GM10847 (cell line): ENCODE measurements around the gene CCNC.

Experiments
- POLR2A ChIP-seq: IDR thresholded peaks from 2 replicates; pipeline ENCODE4 v1.6.1; 2011; ENCODE audit not compliant: insufficient read length; ENCODE audit errors: extremely low read depth

Gene CCNC, protein sequence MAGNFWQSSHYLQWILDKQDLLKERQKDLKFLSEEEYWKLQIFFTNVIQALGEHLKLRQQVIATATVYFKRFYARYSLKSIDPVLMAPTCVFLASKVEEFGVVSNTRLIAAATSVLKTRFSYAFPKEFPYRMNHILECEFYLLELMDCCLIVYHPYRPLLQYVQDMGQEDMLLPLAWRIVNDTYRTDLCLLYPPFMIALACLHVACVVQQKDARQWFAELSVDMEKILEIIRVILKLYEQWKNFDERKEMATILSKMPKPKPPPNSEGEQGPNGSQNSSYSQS

DNA sequence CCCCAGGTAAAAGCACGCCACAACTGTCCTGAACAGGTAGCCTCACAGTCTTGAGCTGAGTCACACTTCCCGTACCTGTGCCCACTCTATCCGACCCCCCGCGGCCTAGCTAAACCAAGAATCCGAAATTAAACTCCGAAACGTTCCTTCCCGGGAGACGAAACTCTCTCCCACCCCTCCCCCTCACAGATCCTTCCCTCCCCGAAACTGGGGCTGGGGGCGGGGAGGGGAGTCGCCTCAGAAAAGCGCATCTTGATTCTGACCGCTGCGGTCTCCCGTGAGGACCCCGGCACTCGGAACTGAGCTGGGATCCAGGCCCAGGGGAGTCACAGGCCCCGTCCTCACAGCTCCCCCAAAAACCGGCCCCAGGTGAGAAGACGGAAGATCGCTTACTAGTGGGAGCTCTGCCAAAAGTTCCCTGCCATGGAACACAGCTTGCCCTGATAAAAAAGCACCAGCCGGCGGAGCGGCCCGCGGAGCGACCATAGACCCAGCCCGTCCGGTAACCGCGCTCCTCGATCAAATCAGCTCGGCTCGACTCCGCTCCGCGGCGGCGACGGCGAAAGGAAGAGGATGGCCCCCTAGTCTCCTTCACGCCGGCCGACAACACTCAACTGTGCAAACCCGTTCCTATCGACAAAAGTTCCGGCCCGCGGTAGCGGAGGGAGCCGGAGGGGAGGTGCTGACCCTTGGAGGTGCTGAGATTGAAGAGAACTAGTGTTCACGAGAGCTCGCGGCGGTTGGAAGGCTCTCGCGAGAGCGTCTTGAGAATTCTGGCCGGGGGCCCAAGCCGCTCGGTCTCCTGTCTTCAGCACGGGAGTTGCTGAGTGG, at the start of gene CCNC:
CCNC (minus strand) TSS at position 558 of the 831 bp plus-strand sequence; CDS start at position 425, 133 bp downstream.
- peak; percentile 91 for TF ChIP-seq POLR2A

DNA sequence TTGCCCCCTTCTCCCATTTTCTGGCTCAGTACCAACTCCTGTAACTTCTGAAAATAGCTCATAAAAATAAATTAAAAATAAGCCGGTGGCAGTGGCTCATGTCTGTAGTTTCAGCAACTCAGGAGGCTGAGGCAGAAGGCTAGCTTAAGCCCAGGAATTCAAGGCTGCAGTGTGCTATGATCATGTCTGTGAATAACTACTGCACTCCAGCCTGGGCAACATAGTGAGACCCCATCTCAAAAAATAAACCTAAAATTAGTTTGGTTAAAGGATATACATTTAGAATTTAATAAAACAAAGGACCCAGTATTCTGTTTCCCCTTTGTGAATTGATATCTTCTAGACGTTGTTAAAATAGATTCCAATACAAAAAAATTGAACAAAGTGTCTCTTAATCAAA, 48.7 kb upstream of the CCNC start:
- TF ChIP-seq POLR2A: no peak

DNA sequence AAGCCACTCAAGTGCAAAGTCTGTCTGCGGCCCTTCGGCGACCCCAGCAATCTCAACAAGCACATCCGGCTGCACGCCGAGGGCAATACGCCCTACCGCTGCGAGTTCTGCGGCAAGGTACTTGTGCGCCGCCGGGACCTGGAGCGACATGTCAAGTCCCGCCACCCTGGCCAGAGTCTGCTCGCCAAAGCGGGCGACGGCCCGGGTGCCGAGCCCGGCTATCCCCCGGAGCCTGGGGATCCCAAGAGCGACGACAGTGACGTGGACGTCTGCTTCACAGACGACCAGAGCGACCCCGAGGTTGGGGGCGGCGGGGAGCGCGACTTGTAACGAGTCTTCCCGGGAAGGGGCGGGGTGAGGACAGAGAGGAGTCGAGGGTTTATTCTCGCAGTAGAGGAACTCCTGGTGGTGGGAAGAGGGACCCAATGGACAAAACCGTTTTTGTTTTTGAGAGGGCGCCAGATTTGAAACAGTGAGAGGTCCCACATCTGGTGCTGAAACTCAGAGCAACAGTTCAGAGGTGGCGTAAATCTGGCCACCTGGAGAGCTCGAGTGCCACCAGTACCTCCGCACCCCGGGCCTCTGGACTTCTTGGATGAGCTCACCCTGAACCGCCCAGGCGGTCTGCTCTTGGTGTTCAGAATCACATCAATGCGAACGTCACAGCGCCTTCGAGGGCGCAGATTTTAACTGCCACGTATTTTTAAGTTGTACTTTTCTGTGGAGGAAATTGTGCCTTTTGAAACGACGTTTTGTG, 46.1 kb upstream of the CCNC start:
- no peak for TF ChIP-seq POLR2A

DNA sequence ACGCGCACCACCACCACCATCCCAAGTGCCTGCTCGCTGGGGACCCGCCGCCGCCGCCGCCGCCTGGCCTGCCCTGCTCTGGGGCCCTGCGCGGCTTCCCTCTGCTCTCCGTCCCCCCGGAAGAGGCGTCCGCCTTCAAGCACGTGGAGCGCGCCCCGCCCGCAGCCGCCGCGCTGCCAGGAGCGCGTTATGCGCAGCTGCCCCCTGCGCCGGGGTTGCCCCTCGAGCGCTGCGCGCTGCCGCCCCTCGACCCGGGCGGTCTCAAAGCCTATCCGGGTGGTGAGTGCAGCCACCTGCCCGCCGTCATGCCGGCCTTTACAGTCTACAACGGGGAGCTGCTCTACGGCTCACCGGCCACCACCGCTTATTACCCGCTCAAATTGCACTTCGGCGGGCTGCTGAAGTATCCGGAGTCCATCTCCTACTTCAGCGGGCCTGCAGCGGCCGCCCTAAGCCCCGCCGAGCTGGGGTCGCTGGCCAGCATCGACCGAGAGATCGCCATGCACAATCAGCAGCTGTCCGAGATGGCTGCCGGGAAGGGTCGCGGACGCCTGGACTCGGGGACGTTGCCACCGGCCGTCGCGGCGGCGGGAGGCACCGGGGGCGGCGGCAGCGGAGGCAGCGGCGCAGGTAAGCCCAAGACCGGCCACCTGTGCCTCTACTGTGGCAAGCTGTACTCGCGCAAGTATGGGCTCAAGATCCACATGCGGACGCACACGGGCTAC, 45.4 kb upstream of the CCNC start:
- TF ChIP-seq POLR2A: no peak

DNA sequence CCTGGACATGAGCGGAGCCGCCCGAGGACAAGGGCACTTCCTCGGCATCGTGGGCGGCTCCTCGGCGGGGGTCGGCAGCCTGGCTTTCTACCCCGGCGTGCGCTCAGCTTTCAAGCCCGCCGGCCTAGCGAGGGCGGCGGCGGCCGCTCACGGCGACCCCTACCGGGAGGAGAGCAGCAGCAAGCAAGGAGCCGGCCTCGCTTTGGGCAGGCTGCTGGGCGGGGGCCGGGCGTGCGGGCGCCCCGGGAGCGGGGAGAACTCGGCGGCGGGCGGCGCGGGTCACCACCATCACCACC, 44.9 kb upstream of the CCNC start:
- TF ChIP-seq POLR2A: no peak

DNA sequence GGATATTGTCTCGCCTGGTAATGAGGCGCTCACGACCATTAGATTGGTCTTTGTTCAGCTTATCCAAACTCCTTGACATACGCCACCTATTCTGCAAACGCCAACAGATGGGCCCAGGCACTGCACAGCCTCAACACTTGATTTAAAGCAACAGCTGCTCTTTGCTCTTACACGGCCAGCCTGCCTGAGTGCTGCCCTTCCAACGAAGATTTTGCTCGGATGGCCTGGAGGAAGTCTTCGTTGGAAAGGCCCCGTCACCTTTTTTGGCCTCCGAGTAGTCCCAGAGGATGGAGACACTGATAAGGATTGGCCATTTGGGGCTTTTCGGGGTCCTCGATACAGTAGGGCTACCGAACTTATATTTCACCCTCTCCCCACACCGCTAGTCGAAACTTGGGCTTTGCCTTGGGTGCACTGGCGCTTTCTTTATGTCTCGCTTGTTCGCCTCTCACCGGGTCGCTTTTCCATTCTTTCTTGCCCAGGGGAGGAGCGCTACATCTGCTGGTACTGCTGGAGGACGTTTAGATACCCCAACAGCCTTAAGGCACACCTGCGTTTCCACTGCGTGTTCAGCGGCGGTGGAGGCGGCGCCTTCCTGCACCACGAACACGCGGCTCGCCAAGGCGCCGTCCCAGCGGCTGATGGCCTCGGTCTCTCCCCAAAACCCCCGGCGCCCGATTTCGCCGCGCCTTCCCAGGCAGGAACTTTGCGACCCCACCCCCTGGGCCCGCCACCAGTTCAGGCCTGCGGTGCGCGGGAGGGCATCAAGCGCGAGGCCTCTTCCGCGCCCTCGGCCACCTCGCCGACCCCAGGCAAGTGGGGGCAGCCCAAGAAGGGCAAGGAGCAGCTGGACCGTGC, 44.3 kb upstream of the CCNC start:
- TF ChIP-seq POLR2A: no peak

DNA sequence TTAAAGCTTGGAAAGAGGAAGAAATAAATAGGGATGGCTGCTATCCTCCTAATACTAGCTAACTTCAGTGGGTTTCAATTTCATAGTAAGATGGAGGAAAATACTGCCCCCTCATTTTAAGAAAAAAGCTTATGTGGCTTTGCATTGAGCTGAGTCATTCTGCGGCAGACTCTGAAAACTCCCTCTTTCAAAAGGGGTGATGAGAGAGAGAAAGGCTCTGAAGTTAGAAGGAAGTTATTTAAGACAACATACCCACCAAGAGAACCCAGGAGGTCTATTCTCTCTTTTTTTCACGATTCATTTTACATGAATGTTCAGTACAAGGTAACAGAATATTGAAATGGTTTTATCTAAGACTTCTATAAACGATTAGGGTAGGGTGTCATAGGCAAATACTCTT, 42.7 kb upstream of the CCNC start:
- no peak for TF ChIP-seq POLR2A

DNA sequence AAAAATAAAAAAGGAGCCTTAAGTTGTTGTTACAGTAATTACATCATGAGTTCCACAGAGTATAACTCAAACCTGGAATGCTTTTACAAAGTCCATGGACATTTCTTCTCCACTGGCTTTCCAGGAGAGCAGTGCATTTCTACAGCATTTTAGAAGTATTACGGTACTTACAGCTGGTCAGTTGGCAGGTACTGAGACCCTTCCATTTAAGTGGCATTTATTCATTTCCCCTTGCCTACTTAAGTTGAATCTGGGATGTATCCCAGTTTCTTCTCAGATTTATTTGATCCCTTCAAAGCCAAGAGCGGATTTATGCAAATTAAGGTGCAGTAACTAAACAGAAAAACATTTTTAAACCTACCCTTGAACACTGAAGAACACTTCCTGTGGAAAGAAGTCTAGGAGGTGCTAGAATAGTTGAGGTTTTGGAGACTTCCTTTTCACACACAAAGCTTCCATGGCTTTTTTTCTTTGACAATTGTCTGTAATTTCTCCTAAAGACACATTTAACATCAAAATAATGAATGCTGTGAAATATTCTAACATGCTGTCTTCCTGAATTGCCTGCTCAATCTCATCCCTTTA, 41.5 kb upstream of the CCNC start:
- no peak for TF ChIP-seq POLR2A

DNA sequence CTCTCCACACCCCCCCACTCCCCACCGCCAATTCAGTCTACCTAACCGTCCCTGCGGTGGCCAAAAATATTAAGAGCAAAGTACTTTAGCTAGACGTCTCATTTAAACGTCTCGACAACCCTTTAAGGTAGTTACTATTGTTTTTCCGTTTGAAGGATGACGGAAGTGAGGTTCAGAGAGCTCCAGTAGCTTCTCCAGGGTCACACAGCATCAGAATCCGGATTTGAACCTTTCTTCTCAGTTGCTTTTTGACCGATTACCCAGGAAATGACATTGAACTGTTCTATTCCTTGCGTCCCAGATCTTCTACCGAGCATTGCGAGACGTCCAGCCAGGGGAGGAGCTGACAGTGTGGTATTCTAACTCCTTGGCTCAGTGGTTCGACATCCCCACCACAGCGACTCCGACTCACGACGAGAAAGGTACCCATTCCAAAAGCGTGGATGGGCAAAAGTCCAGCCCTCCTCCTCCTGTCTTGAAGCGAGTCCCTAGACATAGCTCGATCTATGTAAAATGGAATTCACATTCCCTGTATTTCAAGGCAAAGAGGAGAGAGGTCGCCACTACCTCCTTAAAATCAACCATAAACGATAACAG, 40.5 kb upstream of the CCNC start:
- no peak for TF ChIP-seq POLR2A

DNA sequence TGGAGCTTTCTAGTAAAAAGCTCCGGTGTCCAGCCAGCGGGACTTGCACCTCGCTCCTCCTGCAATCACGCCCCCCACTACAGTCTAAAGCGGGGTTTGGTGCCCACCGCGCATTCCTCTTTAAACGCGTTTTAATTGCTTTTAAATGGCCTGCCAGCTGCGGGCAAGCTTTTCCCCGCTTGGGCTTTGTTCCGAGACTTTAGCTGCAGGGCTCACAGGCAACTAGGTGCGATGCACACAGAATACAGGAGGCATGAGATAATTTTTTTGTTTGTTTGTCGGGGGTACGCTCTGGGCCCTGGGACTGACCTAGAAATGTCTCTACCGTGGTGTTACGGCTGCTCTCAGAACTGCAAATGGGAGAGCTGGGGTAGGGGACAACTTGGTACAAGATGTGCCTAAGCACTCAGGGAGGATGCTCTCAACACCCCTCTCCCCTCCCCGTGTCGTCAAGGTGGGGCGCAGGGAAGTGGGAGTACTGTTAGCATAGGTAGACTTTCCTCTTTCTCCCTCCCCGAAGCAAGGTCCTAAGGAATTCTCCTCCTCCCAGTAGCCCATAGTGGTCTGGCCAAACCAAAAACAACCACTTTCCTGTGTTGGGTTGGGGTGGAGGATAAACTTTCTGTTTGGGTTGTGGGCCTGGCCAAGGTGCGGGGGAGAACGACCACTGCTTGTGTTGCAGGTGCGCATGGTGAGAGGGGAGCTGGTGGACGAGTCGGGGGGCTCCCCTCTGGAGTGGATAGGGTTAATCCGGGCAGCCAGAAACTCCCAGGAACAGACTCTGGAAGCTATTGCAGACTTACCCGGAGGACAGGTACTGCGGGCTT, 39.8 kb upstream of the CCNC start:
- TF ChIP-seq POLR2A: no peak

DNA sequence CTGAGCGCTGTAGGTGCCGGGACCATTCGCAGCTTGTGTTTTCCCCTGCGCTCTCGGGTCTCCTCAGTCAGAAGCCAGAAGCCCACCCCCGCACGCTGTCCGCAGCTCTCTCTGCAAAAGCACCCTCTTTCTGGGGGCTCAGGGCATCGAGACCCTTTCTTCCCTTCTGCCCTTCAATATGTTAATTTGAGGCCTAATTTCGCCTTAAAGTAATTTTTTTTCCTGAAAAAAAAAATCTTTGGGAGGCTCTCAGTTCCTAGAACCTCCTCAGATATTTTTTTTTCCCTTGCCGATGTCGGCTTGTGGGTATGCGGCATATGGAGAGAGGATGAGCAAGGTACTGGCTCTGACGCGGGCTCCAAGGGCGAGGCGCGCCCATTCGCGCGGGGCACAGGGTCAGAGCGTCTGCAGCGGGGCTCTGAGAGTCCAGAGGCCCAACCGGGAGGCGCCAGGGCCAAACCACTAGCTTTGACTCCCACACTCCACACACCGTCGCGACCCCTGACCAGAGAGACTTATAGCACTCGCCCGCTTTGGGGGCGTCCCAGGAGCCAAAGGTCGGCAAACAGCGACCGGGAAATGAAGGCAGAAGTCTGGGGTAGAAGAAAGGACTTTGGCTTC, 39.1 kb upstream of the CCNC start:
- no peak for TF ChIP-seq POLR2A

DNA sequence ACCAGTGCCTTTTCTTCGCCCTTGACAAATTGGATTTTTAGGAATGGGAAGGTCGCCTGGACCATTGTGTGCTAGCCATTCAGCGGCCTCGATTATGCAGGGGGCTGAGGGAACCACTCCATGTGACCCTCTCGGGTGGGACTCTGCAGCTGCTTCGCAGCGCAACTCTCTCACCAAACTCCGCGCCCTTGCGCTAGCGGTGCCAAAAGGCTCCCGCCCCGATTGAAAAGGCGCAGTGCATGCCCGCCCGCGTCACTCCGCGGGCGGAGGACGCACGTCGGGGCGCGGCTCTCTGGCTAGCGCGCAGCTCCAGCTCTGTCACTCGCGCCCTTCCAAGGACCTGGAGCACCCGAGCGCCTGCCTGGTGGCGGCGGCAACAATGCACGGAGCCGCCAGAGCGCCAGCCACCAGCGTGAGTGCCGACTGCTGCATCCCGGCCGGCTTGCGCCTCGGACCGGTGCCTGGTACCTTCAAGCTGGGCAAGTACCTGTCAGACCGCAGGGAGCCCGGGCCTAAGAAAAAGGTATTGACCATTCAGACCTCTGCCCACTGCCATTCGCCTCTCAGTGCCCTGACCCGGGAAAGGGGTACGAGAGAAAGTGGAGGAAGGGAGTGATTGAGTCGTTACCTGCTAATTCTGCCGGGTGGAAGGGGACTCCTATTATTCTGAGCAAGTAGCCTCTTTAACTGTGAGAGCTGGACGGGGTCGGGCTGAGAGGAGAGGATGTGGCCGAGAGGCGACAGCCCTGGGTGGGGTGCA, 38.4 kb upstream of the CCNC start, which contains the start of gene PRDM13:
PRDM13 (plus strand) TSS at position 178 of the 760 bp plus-strand sequence; CDS start at position 380, 202 bp downstream.
- no peak for TF ChIP-seq POLR2A
